ENCODE results near the gene DNAH8.
A peak's percentile ranks its signal among the peaks of the same experiment; 100 is the strongest.
"Not testable (repeated sequence)": the region's sequence is repeated elsewhere in the genome, so short reads cannot be mapped to it uniquely, and the experiment has no call there.

DNAH8 gene

GRCh38 chr6:38831865-38832264 is 116.8 kb downstream of the DNAH8 start:
- no peak for DNase-seq

GRCh38 chr6:38833320-38833719 is 118.2 kb downstream of the DNAH8 start:
- no peak for DNase-seq

GRCh38 chr6:38836585-38836984 is 121.5 kb downstream of the DNAH8 start:
- no peak for DNase-seq

- no peak for DNase-seq
These were observed 122.0 kb downstream of the DNAH8 start for GRCh38 chr6:38837101-38837500.

GRCh38 chr6:38843798-38844197 is 128.7 kb downstream of the DNAH8 start:
- no peak for DNase-seq

- DNase-seq: no peak
These were observed 130.8 kb downstream of the DNAH8 start for GRCh38 chr6:38845931-38846330.

- DNase-seq: no peak
These were observed 131.2 kb downstream of the DNAH8 start for GRCh38 chr6:38846361-38846760.

GRCh38 chr6:38846844-38847243 is 131.7 kb downstream of the DNAH8 start:
- DNase-seq: no peak

GRCh38 chr6:38847497-38847896 is 132.4 kb downstream of the DNAH8 start:
- DNase-seq: no peak

GRCh38 chr6:38848760-38849159 is 133.6 kb downstream of the DNAH8 start:
- no peak for DNase-seq

GRCh38 chr6:38852215-38852614 is 137.1 kb downstream of the DNAH8 start:
- DNase-seq: no peak

- no peak for DNase-seq
These were observed 138.1 kb downstream of the DNAH8 start for GRCh38 chr6:38853236-38853635.

GRCh38 chr6:38856492-38856891 is 141.4 kb downstream of the DNAH8 start:
- no peak for DNase-seq

GRCh38 chr6:38857815-38858214 is 142.7 kb downstream of the DNAH8 start:
- DNase-seq: no peak

- no peak for DNase-seq
These were observed 144.9 kb downstream of the DNAH8 start for GRCh38 chr6:38860041-38860440.

- no peak for DNase-seq
These were observed 146.9 kb downstream of the DNAH8 start for GRCh38 chr6:38861926-38862401.

- no peak for DNase-seq
These were observed 150.5 kb downstream of the DNAH8 start for GRCh38 chr6:38865521-38866174.

- DNase-seq: no peak
These were observed 152.6 kb downstream of the DNAH8 start for GRCh38 chr6:38867726-38868125.

GRCh38 chr6:38871741-38872568 is 156.8 kb downstream of the DNAH8 start:
- peak in 34 of 51 donors; percentile 1 to 62 (median 14) for DNase-seq

- no peak for DNase-seq
These were observed 157.9 kb downstream of the DNAH8 start for GRCh38 chr6:38873001-38873400.

- not testable (repeated sequence) for DNase-seq
These were observed 158.7 kb downstream of the DNAH8 start for GRCh38 chr6:38873816-38874215.

- DNase-seq: peak in 37 of 51 donors; percentile 1 to 77 (median 36)
These were observed 161.4 kb downstream of the DNAH8 start for GRCh38 chr6:38876475-38876874.

- DNase-seq: no peak
These were observed 162.6 kb downstream of the DNAH8 start for GRCh38 chr6:38877721-38878120.

Measured in hypothalamus (tissue), 51 donors.